DOHH2 (cell line): ENCODE measurements around the gene ACTG1.

Source experiments
- CTCF ChIP-seq: fragments of 200-600 bp; sonication (generic); IDR thresholded peaks from one replicate; pipeline ENCODE4 v1.5.1; 2014; ENCODE audit warnings: antibody characterized with exemption, mild to moderate bottlenecking, low read depth, low read length; ENCODE audit not compliant: poor library complexity, severe bottlenecking
- EZH2phosphoT487 ChIP-seq: fragments of 200-600 bp; sonication (generic); IDR thresholded peaks from 2 replicates; pipeline ENCODE4 v1.6.1; 2017; ENCODE audit warnings: borderline replicate concordance, mild to moderate bottlenecking, antibody characterized with exemption, low read length, moderate library complexity, mixed read lengths

- TF ChIP-seq CTCF (no peak), EZH2phosphoT487 (no peak)
Observed at GRCh38 chr17:81537856-81538555, 25.4 kb upstream of the ACTG1 start.
